UCSD-AML1 (cell line): ENCODE measurements around the gene PHF10.
"Not testable (repeated sequence)": the region's sequence is repeated elsewhere in the genome, so short reads cannot be mapped to it uniquely, and the experiment has no call there.

ENCODE experiments used
- DNase-seq: peaks from one replicate; lab custom pipeline; 2025; ENCODE audit not compliant: unreplicated experiment; lab: John Stamatoyannopoulos, UW

PHF10 gene

GRCh38 chr6:169723200-169723909, 945 bp downstream of the PHF10 start:
- peak; percentile 65 for DNase-seq

GRCh38 chr6:169722362-169723199, 1.7 kb downstream of the PHF10 start:
- DNase-seq, result peak; percentile 59

GRCh38 chr6:169720207-169720855, 4.0 kb downstream of the PHF10 start:
- no peak for DNase-seq

- no peak for DNase-seq
Observed at GRCh38 chr6:169719117-169719516, 5.2 kb downstream of the PHF10 start.

GRCh38 chr6:169714595-169714994, 9.7 kb downstream of the PHF10 start:
- DNase-seq, result no peak

GRCh38 chr6:169714178-169714577, 10.1 kb downstream of the PHF10 start:
- no peak for DNase-seq

GRCh38 chr6:169710009-169710408, 14.3 kb downstream of the PHF10 start:
- DNase-seq, result no peak

GRCh38 chr6:169709293-169709692, 15.0 kb downstream of the PHF10 start:
- DNase-seq, result no peak

GRCh38 chr6:169707772-169708171, 16.5 kb downstream of the PHF10 start:
- DNase-seq, result no peak

- no peak for DNase-seq
Observed at GRCh38 chr6:169702840-169703246, 21.5 kb downstream of the PHF10 start.

GRCh38 chr6:169701954-169702839, 22.1 kb downstream of the PHF10 start, which contains the start of the genes C6orf120 and WDR27:
C6orf120 (plus strand) TSS chr6:169702126; CDS start chr6:169702460, 334 bp downstream.
WDR27 (minus strand) TSS chr6:169702029; CDS start chr6:169689005, 13,024 bp downstream.
- DNase-seq, result peak; percentile 99

- no peak for DNase-seq
Observed at GRCh38 chr6:169701311-169701953, 22.9 kb downstream of the PHF10 start.

- DNase-seq, result peak; percentile 31
Observed at GRCh38 chr6:169700296-169700695, 24.0 kb downstream of the PHF10 start.

GRCh38 chr6:169697115-169697514, 27.2 kb downstream of the PHF10 start:
- DNase-seq, result not testable (repeated sequence)

GRCh38 chr6:169695131-169695530, 29.2 kb downstream of the PHF10 start:
- no peak for DNase-seq

- no peak for DNase-seq
Observed at GRCh38 chr6:169692516-169692915, 31.8 kb downstream of the PHF10 start.

GRCh38 chr6:169691260-169691659, 33.0 kb downstream of the PHF10 start:
- DNase-seq, result no peak

- no peak for DNase-seq
Observed at GRCh38 chr6:169689287-169689686, 35.0 kb downstream of the PHF10 start.

GRCh38 chr6:169685860-169686259, 38.4 kb downstream of the PHF10 start:
- DNase-seq, result no peak

GRCh38 chr6:169684056-169684455, 40.2 kb downstream of the PHF10 start:
- DNase-seq, result no peak
